Nucleus accumbens (tissue), 56 donors: ENCODE measurements around the gene F3.

Experiments used
- DNase-seq, 56 donors: peaks; one replicate each; lab custom pipeline; 2025; lab: John Stamatoyannopoulos, UW

The F3 gene

DNA sequence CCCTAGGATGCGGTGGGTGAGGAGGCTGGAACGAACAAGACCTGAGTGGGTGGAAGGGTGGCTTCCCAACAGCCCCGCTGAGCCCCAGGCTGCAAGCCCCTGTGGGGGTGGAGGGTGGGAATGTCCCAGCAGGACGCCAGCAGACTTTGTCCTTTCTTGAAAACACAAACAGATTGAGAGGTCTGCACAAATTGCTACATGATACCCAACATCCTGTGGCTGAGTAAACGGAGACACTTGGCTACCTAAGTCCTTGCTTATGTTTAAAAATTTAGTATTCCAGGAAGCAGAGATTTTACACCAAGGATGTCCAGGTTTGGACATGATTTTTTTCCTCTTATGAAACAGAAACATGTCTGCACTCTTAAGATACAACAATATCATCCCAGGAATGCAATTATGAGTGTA, 11.8 kb upstream of the F3 start:
- no peak for DNase-seq

DNA sequence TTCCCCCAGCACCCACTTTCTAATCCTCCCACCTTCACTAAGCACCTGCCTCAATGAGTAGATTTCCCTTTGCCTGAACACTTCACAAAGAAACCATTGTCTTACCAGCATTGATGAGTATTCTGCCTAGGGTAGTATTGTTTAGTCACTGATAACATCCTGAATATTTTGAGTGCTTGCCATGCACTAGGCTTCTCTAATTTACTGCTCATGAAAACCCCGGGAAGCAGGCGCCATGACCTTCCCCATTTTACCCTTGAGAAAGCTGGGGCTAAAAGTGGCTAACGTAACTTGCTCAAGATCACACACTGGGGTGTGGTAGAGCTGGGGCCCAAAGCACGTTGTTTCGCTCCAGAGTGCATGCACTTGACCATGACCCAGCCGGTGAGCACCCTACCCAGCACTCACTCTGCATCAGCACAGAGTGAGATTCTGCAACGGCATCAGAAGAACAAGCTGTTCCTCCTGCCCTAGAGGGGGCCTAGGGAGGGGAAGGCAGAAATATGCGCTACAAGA, 10.6 kb upstream of the F3 start:
- DNase-seq: no peak

GRCh38 chr1:94551449-94551848, 9.9 kb upstream of the F3 start:
- DNase-seq: no peak

DNA sequence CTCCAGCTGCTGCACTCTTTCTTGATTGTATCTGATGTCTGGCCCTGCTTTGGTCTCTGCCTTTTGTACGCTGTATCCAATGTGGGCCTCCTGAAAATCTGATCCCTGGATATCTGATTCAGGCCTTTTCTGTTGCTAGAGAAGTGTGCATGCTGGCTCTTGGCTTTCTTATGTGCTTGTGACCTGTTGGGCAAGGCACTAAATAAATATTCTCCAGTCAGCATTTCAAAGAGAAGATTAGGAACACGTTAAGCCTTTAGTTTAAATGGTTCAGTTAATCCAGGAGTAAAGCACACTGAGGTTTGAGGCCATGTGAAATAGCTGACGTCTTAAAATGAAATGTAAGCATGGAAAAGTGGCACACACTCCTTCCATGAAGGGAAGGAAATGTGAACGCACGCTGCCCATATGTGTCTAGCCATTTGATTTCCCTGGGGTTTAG, 9.3 kb upstream of the F3 start:
- no peak for DNase-seq

DNA sequence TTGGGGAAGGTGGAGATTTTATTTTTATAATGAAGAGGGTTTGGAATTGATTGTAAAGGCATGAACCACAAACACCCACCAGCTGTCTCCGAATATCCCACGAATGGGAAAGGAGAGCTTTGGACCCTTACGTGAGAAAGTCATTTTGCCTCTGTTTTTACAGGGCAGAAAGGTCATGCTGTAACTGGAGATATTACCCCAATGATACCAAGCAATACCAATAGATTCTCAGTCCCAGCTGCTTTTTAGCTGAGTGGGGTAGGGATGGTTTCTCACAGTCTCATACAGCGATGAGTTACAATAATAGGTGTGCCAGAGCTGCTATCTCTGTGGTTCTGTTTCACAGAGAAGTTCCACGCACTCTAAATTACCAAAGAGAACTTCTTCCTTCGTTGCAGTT, 8.8 kb upstream of the F3 start:
- DNase-seq: no peak

GRCh38 chr1:94549706-94550105, 8.1 kb upstream of the F3 start:
- DNase-seq: no peak

GRCh38 chr1:94544706-94545490, 3.3 kb upstream of the F3 start:
- DNase-seq: no peak

DNA sequence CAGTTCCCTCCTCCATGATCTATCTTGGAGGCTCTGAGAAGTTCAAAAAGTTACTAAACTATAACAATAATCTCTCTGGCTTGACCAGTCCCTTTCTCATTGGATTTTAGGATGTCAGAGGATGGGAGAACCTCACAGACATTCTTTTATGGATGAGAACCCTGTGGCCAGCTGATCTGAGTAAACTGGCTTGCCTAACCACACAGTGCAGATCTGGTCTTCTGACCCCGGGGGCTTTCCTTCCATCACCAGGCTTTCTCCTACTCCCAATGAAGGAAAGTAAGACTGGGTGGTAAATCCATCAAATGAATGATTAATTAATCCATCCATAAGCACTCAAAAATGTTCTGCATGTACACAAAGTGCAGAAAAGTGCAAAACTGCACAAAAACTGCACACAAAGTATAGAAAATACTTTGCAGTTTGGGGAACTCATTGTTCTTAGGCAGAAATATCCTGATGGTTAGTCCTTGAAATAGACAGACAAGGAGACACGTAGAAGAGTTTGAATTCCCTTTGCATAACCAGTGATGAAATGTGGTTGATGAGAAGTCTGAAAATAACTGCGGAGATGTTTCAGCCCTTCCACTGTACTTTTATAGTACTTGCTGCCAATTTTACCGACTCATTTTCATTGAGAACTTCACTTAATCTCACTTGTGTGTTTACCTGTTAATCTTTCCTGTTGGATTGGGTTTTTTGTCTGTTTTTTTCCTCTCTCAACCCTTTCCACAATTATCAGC, 2.5 kb upstream of the F3 start:
- no peak for DNase-seq

- no peak for DNase-seq
Observed at GRCh38 chr1:94543001-94543400, 1.4 kb upstream of the F3 start.

DNA sequence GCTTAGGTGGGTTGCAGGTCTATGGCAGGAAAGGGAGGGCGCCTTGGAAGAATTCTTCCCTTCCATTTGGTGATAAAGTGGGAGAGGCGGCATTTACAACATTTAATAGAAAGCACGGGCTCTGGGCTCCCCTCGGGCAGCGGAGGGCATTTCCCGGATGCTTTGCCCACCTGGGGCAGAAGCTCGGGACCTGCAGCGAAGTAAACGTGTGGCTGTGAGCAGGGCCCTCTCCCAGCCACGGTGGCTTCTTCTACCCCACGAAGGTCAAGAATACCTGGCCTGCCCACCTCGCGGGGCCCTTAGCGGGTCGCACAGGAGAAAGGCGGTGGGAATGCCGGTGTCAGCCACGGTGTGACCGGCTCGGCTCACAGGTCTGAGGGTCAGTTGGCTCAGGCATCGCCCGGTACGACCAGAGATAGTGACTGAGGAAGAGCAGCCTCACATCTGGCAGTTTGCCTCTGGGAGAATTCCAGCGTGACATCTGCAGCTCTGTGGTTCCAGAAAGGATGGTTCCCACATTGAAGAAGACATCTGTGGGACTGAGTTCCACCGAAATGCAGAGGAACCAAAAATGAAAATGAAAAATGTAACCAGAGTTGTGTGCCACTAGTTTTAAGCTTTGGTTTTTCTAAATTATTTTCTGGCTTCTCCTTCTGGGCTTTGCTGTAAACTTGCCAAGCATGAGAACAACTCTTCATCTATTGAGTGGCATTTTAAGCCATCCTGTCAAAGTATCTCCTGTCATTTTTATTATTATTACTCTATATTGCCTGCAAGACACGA, 720 bp upstream of the F3 start:
- peak in 11 of 56 donors; percentile 6 to 62 (median 19) for DNase-seq

GRCh38 chr1:94540440-94541245, 916 bp downstream of the F3 start:
- DNase-seq: no peak

DNA sequence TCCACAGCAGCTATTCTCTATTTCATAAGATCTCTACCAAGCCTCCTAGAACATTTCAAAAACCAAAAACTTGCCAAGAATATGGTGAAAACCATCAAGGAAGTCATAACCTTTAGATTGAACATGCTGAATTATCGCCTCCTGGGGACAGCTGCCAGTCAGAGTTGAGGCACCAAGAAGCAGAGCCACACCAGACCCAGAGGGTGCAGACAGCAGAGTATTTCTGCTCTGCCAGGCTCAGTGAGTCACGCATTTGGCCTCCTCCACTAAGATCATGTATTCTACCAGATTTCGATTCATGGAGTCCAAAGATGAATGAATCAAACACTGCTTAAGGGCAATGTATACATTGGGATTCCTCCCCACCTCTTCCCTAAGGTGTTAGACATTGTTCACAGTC, 2.1 kb downstream of the F3 start:
- no peak for DNase-seq

GRCh38 chr1:94538243-94538827, 3.2 kb downstream of the F3 start:
- peak in 2 of 56 donors; percentile 4 to 10 for DNase-seq

- DNase-seq: no peak
Observed at GRCh38 chr1:94537254-94537653, 4.3 kb downstream of the F3 start.

DNA sequence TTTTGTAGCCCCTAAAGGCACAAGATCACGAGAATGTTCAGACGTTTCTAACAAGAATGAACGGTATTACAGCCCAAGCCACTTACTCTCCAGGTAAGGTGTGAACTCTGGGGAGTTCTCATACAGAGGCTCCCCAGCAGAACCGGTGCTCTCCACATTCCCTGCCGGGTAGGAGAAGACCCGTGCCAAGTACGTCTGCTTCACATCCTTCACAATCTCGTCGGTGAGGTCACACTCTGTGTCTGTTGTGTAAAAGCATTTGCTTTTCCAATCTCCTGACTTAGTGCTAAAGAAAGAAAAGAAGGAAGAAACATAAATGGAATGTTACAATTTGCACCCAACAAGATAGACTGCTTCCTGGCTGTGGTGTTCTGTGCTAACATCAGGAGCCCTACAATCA, 5.7 kb downstream of the F3 start:
- no peak for DNase-seq

- DNase-seq: no peak
Observed at GRCh38 chr1:94535095-94535494, 6.5 kb downstream of the F3 start.

- DNase-seq: no peak
Observed at GRCh38 chr1:94532077-94532476, 9.5 kb downstream of the F3 start.

DNA sequence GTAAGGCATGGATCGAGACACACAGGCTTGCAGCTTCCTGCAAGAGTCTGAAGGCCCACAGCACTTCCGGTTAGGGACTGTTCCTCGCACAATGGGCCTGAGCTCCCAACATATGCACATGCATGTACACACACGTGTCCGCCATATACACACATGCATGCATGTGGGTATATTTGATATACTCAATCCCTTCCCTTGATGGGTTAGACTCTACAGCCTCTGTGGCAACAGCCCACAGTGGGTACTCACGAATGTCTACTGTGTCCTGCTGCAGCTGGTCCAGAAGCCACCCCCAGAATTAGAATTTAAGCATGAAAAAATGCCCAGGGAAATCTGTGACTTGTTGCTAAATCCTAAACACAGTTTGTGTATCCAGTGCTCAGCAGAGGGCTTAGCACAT, 9.9 kb downstream of the F3 start:
- no peak for DNase-seq

DNA sequence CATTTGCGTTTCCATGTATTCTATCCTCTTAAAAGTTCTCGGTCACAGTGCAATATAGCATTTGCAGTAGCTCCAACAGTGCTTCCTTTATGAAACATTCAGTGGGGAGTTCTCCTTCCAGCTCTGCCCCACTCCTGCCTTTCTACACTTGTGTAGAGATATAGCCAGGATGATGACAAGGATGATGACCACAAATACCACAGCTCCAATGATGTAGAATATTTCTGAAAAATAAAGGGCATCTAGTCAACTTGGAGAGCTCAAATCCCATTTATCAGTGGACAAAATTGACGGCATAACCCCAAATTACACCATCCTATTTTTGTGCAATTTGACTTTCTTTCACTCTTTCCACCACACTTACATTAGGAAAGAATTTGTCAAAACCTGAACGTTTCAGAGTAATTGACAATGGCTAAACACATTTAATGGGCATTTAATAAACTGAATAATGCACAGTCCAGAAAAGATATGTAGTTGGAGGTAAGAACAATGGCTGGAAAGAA, 11.1 kb downstream of the F3 start:
- no peak for DNase-seq

DNA sequence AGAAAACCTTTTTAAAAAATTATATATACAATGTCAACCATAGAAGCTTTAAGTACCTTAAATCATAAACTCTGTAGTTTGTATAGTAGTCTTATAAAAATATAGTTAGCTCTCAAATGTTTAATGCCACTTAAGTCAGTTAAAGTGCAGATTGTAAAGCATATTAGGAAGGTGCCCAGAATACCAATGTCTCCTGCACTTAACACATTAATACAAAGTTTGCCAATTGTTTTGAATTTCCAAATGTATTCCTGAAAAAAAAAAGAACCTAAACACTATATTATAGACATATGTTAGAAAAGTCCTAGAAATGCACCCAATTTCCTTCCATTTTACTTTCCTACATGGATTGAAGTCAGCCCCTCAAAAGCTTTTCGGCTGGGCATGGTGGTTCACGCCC, 12.1 kb downstream of the F3 start:
- DNase-seq: no peak
